Activated B cell treated with CpG ODN at 0.5 μM for 24 hours (primary cell): ENCODE results near the gene C16orf90. TPM values are rescaled to one million over a fixed set of nuclear protein-coding genes. Genes with fewer than 3 reads are reported as not detected.
"Not testable (repeated sequence)": the region's sequence is repeated elsewhere in the genome, so short reads cannot be mapped to it uniquely, and the experiment has no call there.

Experiments
- ATAC-seq: fragments of 200-7000 bp; cut with Tn5 transposase; one replicate; pipeline ENCODE4 v1.10.0; 2021; ENCODE audit warnings: low read depth, mild to moderate bottlenecking, moderate library complexity
- CTCF ChIA-PET: fragments of 350-600 bp; sonication (Branson Sonifier 250); formaldehyde crosslinking; loops from one replicate; lab custom pipeline; 2021; ENCODE audit warnings: antibody characterized with exemption; lab: Charles Lee
- POLR2A ChIA-PET: fragments of 350-600 bp; sonication (Branson Sonifier 250); formaldehyde crosslinking; loops from one replicate; lab custom pipeline; 2021; ENCODE audit warnings: antibody characterized with exemption; lab: Charles Lee
- DNase-seq: peaks from one replicate; pipeline ENCODE4 v3.0.0; 2022
- H3K27ac Mint-ChIP-seq: one replicate; pipeline ENCODE4 v1.8.0; 2020; ENCODE audit warnings: mixed read lengths
- H3K27me3 Mint-ChIP-seq: one replicate; pipeline ENCODE4 v1.8.0; 2021; ENCODE audit warnings: mixed read lengths
- H3K36me3 Mint-ChIP-seq: one replicate; pipeline ENCODE4 v1.8.0; 2021; ENCODE audit warnings: low read depth, mixed read lengths
- H3K4me1 Mint-ChIP-seq: one replicate; pipeline ENCODE4 v1.8.0; 2021; ENCODE audit warnings: mixed read lengths
- H3K4me3 Mint-ChIP-seq: one replicate; pipeline ENCODE4 v1.8.0; 2020; ENCODE audit warnings: mild to moderate bottlenecking, mixed read lengths
- H3K9me3 Mint-ChIP-seq: one replicate; pipeline ENCODE4 v1.8.0; 2020; ENCODE audit warnings: mixed read lengths
- intact Hi-C: fragments of 100-400 bp; cut with micrococcal nuclease; formaldehyde crosslinking; loops from one replicate; pipeline ENCODE4 v1.15.1; 2024
- total RNA-seq: library from RNA; stranded (reverse); gene quantifications from 2 replicates; pipeline ENCODE4 v1.2.3, GENCODE V29; 2022
- TF ChIP-seq, protein P1 (sequence below): fragments of 200-600 bp; IDR thresholded peaks from one replicate; pipeline ENCODE4 v1.8.0; 2022; ENCODE audit warnings: antibody characterized with exemption, mild to moderate bottlenecking

C16orf90 gene
- total RNA-seq, 1 donor from 2014 or later = not detected

- CTCF ChIA-PET = no interaction called here
- intact Hi-C loops = loop anchor here (5.0 kb wide), 1 partner anchor 354 kb away; the partner anchor contains the start of gene CREBBP
Observed at GRCh38 chr16:3528406-3528805, 33.1 kb upstream of the C16orf90 start.

GRCh38 chr16:3527216-3527829 is 32.0 kb upstream of the C16orf90 start:
- H3K4me3 Mint-ChIP-seq, H3K27ac Mint-ChIP-seq, ATAC-seq, POLR2A ChIA-PET, H3K4me1 Mint-ChIP-seq, H3K27me3 Mint-ChIP-seq, H3K9me3 Mint-ChIP-seq: not testable (repeated sequence)
- peak; percentile 44 for DNase-seq
- peaks cover 22% of the 10 kb centered on the region for H3K36me3 Mint-ChIP-seq
- CTCF ChIA-PET = interaction anchor here (0.6 to 2.6 kb wide), 5 partner anchors 9 to 1013 kb away, joined by 3 to 7 read pairs (median 3); partner anchors contain the start of gene SLX4
- intact Hi-C loops = loop anchor here (1.0 to 5.0 kb wide), 7 partner anchors 51 to 727 kb away; partner anchors contain the start of genes CREBBP, DNASE1 and SLX4

More at GRCh38 chr16:3528406-3528805, 33.1 kb upstream of the C16orf90 start:
- Mint-ChIP-seq H3K4me1 (peaks cover 8% of the 10 kb centered on the region), H3K27ac (no peak overlapping the region), H3K27me3 (no peaks in the 10 kb centered on the region), H3K9me3 (no peaks in the 10 kb centered on the region), H3K36me3 (peaks cover 15% of the 10 kb centered on the region), H3K4me3 (no peak overlapping the region)
- POLR2A ChIA-PET = no interaction called here
- TF ChIP-seq, protein P1, sequence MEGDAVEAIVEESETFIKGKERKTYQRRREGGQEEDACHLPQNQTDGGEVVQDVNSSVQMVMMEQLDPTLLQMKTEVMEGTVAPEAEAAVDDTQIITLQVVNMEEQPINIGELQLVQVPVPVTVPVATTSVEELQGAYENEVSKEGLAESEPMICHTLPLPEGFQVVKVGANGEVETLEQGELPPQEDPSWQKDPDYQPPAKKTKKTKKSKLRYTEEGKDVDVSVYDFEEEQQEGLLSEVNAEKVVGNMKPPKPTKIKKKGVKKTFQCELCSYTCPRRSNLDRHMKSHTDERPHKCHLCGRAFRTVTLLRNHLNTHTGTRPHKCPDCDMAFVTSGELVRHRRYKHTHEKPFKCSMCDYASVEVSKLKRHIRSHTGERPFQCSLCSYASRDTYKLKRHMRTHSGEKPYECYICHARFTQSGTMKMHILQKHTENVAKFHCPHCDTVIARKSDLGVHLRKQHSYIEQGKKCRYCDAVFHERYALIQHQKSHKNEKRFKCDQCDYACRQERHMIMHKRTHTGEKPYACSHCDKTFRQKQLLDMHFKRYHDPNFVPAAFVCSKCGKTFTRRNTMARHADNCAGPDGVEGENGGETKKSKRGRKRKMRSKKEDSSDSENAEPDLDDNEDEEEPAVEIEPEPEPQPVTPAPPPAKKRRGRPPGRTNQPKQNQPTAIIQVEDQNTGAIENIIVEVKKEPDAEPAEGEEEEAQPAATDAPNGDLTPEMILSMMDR = no peak
- no peak for ATAC-seq
- no peak for DNase-seq

- CTCF ChIA-PET = interaction anchor here (1.1 to 2.6 kb wide), 3 partner anchors 10 to 728 kb away, joined by 3 to 7 read pairs (median 5); no protein-coding TSS in a partner anchor
Observed at GRCh38 chr16:3525951-3526350, 30.7 kb upstream of the C16orf90 start.

DNA sequence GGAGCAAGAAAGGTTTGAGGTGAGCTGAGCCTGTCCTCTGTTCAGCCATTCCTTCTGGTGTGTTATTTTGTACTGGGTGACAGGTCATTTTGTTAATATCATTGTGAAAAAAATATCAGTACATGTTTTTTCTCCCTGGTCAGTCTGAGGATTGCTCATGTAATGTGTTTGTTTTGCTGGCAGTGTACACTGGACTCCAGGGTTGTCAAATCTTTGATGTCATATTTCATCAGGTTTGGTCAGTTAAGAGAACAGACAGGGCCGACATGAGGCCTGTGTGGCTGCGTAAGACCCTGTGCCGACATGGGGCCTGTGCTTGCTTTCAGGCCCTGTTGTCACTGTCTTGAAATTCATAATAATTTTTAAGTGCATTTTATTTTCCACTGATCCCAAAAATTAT is 28.0 kb upstream of the C16orf90 start:
- H3K4me1 Mint-ChIP-seq = peaks cover 8% of the 10 kb centered on the region
- ATAC-seq (no peak), DNase-seq (no peak)
- POLR2A ChIA-PET = no interaction called here
- H3K27me3 Mint-ChIP-seq = no peaks in the 10 kb centered on the region
- CTCF ChIA-PET = no interaction called here
- H3K9me3 Mint-ChIP-seq = no peaks in the 10 kb centered on the region
- intact Hi-C loops = no loop called here
- TF ChIP-seq, protein P1 = no peak
- H3K27ac Mint-ChIP-seq = no peak overlapping the region
- H3K36me3 Mint-ChIP-seq = peaks cover 25% of the 10 kb centered on the region
- no peak overlapping the region for H3K4me3 Mint-ChIP-seq

More at GRCh38 chr16:3525951-3526350, 30.7 kb upstream of the C16orf90 start:
- DNase-seq (no peak), ATAC-seq (no peak)
- POLR2A ChIA-PET = no interaction called here
- Mint-ChIP-seq H3K36me3 (peaks cover 22% of the 10 kb centered on the region), H3K9me3 (no peaks in the 10 kb centered on the region), H3K4me1 (peaks cover 8% of the 10 kb centered on the region), H3K27me3 (no peaks in the 10 kb centered on the region), H3K27ac (no peak overlapping the region), H3K4me3 (no peak overlapping the region)
- TF ChIP-seq, protein P1 = no peak
- intact Hi-C loops = loop anchor here (2.0 to 5.0 kb wide), 4 partner anchors 53 to 729 kb away; partner anchors contain the start of genes CREBBP and SLX4

- H3K36me3 Mint-ChIP-seq = peaks cover 34% of the 10 kb centered on the region
- ATAC-seq (no peak), DNase-seq (no peak)
- H3K4me3 Mint-ChIP-seq = no peak overlapping the region
- H3K4me1 Mint-ChIP-seq = no peaks in the 10 kb centered on the region
- ChIA-PET POLR2A (interaction anchor here (0.7 kb wide), 1 partner anchor 357 kb away, joined by 5 read pairs; no protein-coding TSS in a partner anchor), CTCF (no interaction called here)
- intact Hi-C loops = no loop called here
- H3K27ac Mint-ChIP-seq = no peak overlapping the region
- no peaks in the 10 kb centered on the region for H3K9me3 Mint-ChIP-seq
- no peaks in the 10 kb centered on the region for H3K27me3 Mint-ChIP-seq
- TF ChIP-seq, protein P1 = no peak
Observed at GRCh38 chr16:3520841-3521240, 25.6 kb upstream of the C16orf90 start.
